Central memory CD8-positive, alpha-beta T cell (primary cell): ENCODE data around the gene C21orf91.

Source experiments
- ATAC-seq: fragments of 150-1000 bp; cut with Tn5 transposase; replicated peaks from 2 replicates; pipeline ENCODE4 v1.10.0; 2022; ENCODE audit warnings: mild to moderate bottlenecking, moderate FRiP score, moderate number of reproducible peaks; ENCODE audit not compliant: poor library complexity, severe bottlenecking; ENCODE audit errors: extremely low read depth
- DNase-seq, 2 donors: peaks; one replicate each; pipeline ENCODE4 v3.0.0; 2021; ENCODE audit warnings: low spot score in 2 of 2
- H3K27ac Mint-ChIP-seq: one replicate; pipeline ENCODE4 v1.8.0; 2022; ENCODE audit warnings: low read depth, mild to moderate bottlenecking, moderate library complexity, mixed read lengths
- H3K27me3 Mint-ChIP-seq: one replicate; pipeline ENCODE4 v1.8.0; 2022; ENCODE audit warnings: mixed read lengths
- H3K36me3 Mint-ChIP-seq: one replicate; pipeline ENCODE4 v1.8.0; 2022; ENCODE audit warnings: mild to moderate bottlenecking, moderate library complexity, mixed read lengths; ENCODE audit not compliant: insufficient read depth
- H3K4me1 Mint-ChIP-seq: one replicate; pipeline ENCODE4 v1.8.0; 2022; ENCODE audit warnings: mixed read lengths
- H3K4me3 Mint-ChIP-seq: one replicate; pipeline ENCODE4 v1.8.0; 2022; ENCODE audit warnings: mild to moderate bottlenecking, moderate library complexity, mixed read lengths
- H3K9me3 Mint-ChIP-seq: one replicate; pipeline ENCODE4 v1.8.0; 2022; ENCODE audit warnings: mixed read lengths

The C21orf91 gene

GRCh38 chr21:17821121-17821520, 2.0 kb upstream of the C21orf91 start:
- H3K4me3 Mint-ChIP-seq, result peak overlapping the region; percentile 83
- H3K9me3 Mint-ChIP-seq, result no peaks in the 10 kb centered on the region
- H3K36me3 Mint-ChIP-seq, result peaks cover 16% of the 10 kb centered on the region
- H3K4me1 Mint-ChIP-seq, result peaks cover 23% of the 10 kb centered on the region
- ATAC-seq, result no peak
- H3K27ac Mint-ChIP-seq, result peak overlapping the region; percentile 95
- DNase-seq, result no peak
- no peaks in the 10 kb centered on the region for H3K27me3 Mint-ChIP-seq

GRCh38 chr21:17819877-17820229, 697 bp upstream of the C21orf91 start:
- DNase-seq, result no peak
- peak; percentile 72 for ATAC-seq
- Mint-ChIP-seq H3K4me1 (peaks cover 27% of the 10 kb centered on the region), H3K36me3 (peaks cover 24% of the 10 kb centered on the region), H3K4me3 (peak overlapping the region; percentile 83), H3K27ac (peak overlapping the region; percentile 95), H3K9me3 (no peaks in the 10 kb centered on the region), H3K27me3 (no peaks in the 10 kb centered on the region)

- H3K4me1 Mint-ChIP-seq, result peaks cover 41% of the 10 kb centered on the region
- no peaks in the 10 kb centered on the region for H3K9me3 Mint-ChIP-seq
- DNase-seq (peak; percentile 35), ATAC-seq (peak; percentile 18)
- peaks cover 32% of the 10 kb centered on the region for H3K36me3 Mint-ChIP-seq
- H3K27ac Mint-ChIP-seq, result peak overlapping the region; percentile 88
- H3K27me3 Mint-ChIP-seq, result no peaks in the 10 kb centered on the region
- peak overlapping the region; percentile 83 for H3K4me3 Mint-ChIP-seq
These were observed 706 bp downstream of the C21orf91 start for GRCh38 chr21:17818186-17819113.

- ATAC-seq (no peak), DNase-seq (no peak)
- H3K36me3 Mint-ChIP-seq, result peaks cover 50% of the 10 kb centered on the region
- peaks cover 7% of the 10 kb centered on the region for H3K9me3 Mint-ChIP-seq
- H3K27me3 Mint-ChIP-seq, result no peaks in the 10 kb centered on the region
- peaks cover 46% of the 10 kb centered on the region for H3K4me1 Mint-ChIP-seq
- peak overlapping the region; percentile 16 for H3K27ac Mint-ChIP-seq
- peak overlapping the region; percentile 32 for H3K4me3 Mint-ChIP-seq
These were observed 5.8 kb downstream of the C21orf91 start for GRCh38 chr21:17813353-17813752.

- Mint-ChIP-seq H3K27me3 (no peaks in the 10 kb centered on the region), H3K36me3 (peaks cover 42% of the 10 kb centered on the region), H3K9me3 (peaks cover 7% of the 10 kb centered on the region), H3K4me3 (no peak overlapping the region), H3K4me1 (peaks cover 54% of the 10 kb centered on the region), H3K27ac (peak overlapping the region; percentile 51)
- DNase-seq, result no peak
- no peak for ATAC-seq
These were observed 13.2 kb downstream of the C21orf91 start for GRCh38 chr21:17805966-17806365.

- no peak for DNase-seq
- ATAC-seq, result no peak
- no peak overlapping the region for H3K4me3 Mint-ChIP-seq
- H3K27me3 Mint-ChIP-seq, result no peaks in the 10 kb centered on the region
- peaks cover under 1% of the 10 kb centered on the region for H3K9me3 Mint-ChIP-seq
- H3K36me3 Mint-ChIP-seq, result peaks cover 29% of the 10 kb centered on the region
- H3K4me1 Mint-ChIP-seq, result peaks cover 54% of the 10 kb centered on the region
- H3K27ac Mint-ChIP-seq, result peak overlapping the region; percentile 60
These were observed 15.6 kb downstream of the C21orf91 start for GRCh38 chr21:17803536-17803935.

GRCh38 chr21:17802572-17802971, 16.6 kb downstream of the C21orf91 start:
- peak overlapping the region; percentile 67 for H3K27ac Mint-ChIP-seq
- ATAC-seq (no peak), DNase-seq (no peak)
- peaks cover 51% of the 10 kb centered on the region for H3K4me1 Mint-ChIP-seq
- no peaks in the 10 kb centered on the region for H3K9me3 Mint-ChIP-seq
- peaks cover 20% of the 10 kb centered on the region for H3K36me3 Mint-ChIP-seq
- no peaks in the 10 kb centered on the region for H3K27me3 Mint-ChIP-seq
- no peak overlapping the region for H3K4me3 Mint-ChIP-seq

- H3K27me3 Mint-ChIP-seq, result no peaks in the 10 kb centered on the region
- peak overlapping the region; percentile 0 for H3K4me3 Mint-ChIP-seq
- peaks cover 55% of the 10 kb centered on the region for H3K4me1 Mint-ChIP-seq
- no peak for DNase-seq
- H3K27ac Mint-ChIP-seq, result peak overlapping the region; percentile 87
- H3K9me3 Mint-ChIP-seq, result no peaks in the 10 kb centered on the region
- peaks cover 18% of the 10 kb centered on the region for H3K36me3 Mint-ChIP-seq
- peak; percentile 66 for ATAC-seq
These were observed 19.6 kb downstream of the C21orf91 start for GRCh38 chr21:17799414-17800164.

- no peaks in the 10 kb centered on the region for H3K27me3 Mint-ChIP-seq
- H3K36me3 Mint-ChIP-seq, result peaks cover 18% of the 10 kb centered on the region
- H3K9me3 Mint-ChIP-seq, result no peaks in the 10 kb centered on the region
- DNase-seq (no peak), ATAC-seq (no peak)
- no peak overlapping the region for H3K4me3 Mint-ChIP-seq
- peaks cover 47% of the 10 kb centered on the region for H3K4me1 Mint-ChIP-seq
- peak overlapping the region; percentile 87 for H3K27ac Mint-ChIP-seq
These were observed 20.4 kb downstream of the C21orf91 start for GRCh38 chr21:17798796-17799195.

GRCh38 chr21:17797967-17798366, 21.2 kb downstream of the C21orf91 start:
- peaks cover 19% of the 10 kb centered on the region for H3K36me3 Mint-ChIP-seq
- H3K4me3 Mint-ChIP-seq, result no peak overlapping the region

GRCh38 chr21:17796503-17796902, 22.7 kb downstream of the C21orf91 start:
- Mint-ChIP-seq H3K36me3 (peaks cover 14% of the 10 kb centered on the region), H3K27ac (peak overlapping the region; percentile 89), H3K4me3 (peak overlapping the region; percentile 8), H3K9me3 (no peaks in the 10 kb centered on the region), H3K4me1 (peaks cover 31% of the 10 kb centered on the region), H3K27me3 (no peaks in the 10 kb centered on the region)
- DNase-seq (no peak), ATAC-seq (no peak)

More at GRCh38 chr21:17797967-17798366, 21.2 kb downstream of the C21orf91 start:
- H3K27ac Mint-ChIP-seq, result peak overlapping the region; percentile 87
- H3K27me3 Mint-ChIP-seq, result no peaks in the 10 kb centered on the region
- H3K9me3 Mint-ChIP-seq, result no peaks in the 10 kb centered on the region
- ATAC-seq, result no peak
- no peak for DNase-seq
- H3K4me1 Mint-ChIP-seq, result peaks cover 41% of the 10 kb centered on the region

GRCh38 chr21:17796037-17796403, 23.1 kb downstream of the C21orf91 start:
- Mint-ChIP-seq H3K4me3 (peak overlapping the region; percentile 70), H3K27me3 (no peaks in the 10 kb centered on the region)

More at GRCh38 chr21:17796037-17796403, 23.1 kb downstream of the C21orf91 start:
- Mint-ChIP-seq H3K9me3 (no peaks in the 10 kb centered on the region), H3K27ac (peak overlapping the region; percentile 89), H3K36me3 (peaks cover 12% of the 10 kb centered on the region), H3K4me1 (peaks cover 35% of the 10 kb centered on the region)
- DNase-seq (no peak), ATAC-seq (no peak)
